CD14-positive monocyte (primary cell): ENCODE data around the gene FGF19. TPM values are rescaled to one million over a fixed set of nuclear protein-coding genes. Genes with fewer than 3 reads are reported as not detected.

Experiments used
- DNase-seq, 3 donors: peaks; one replicate each; pipeline ENCODE4 v3.0.0-alpha.2; 2011 to 2022
- H2AFZ ChIP-seq: 2 replicates; pipeline ENCODE4 v1.6.0; 2012; ENCODE audit warnings: mild to moderate bottlenecking, low read depth, low read length, inconsistent platforms; ENCODE audit not compliant: insufficient read depth, poor library complexity, severe bottlenecking
- H3K27ac ChIP-seq, 2 donors: 1 replicate in 1 of 2; 2 replicates in 1 of 2; pipeline ENCODE4 v1.5.1; 2012 to 2013; ENCODE audit warnings: low read length in 2 of 2, control low read depth in 1 of 2, inconsistent platforms in 1 of 2, low read depth in 1 of 2, mild to moderate bottlenecking in 1 of 2
- H3K27me3 ChIP-seq, 2 donors: one replicate each; pipeline versions ENCODE4 v1.6.0 to v1.6.1; 2011 to 2013; ENCODE audit warnings: low read length in 2 of 2; ENCODE audit not compliant: control insufficient read depth in 2 of 2, insufficient read depth in 2 of 2
- H3K36me3 ChIP-seq, 2 donors: replicated peaks in 1 of 2; 1 replicate in 1 of 2; 2 replicates in 1 of 2; pipeline versions ENCODE4 v1.5.1 to v1.6.1; 2012 to 2013; ENCODE audit warnings: low read length in 2 of 2, control low read depth in 1 of 2, inconsistent platforms in 1 of 2, mild to moderate bottlenecking in 1 of 2; ENCODE audit not compliant: insufficient read depth in 2 of 2, control insufficient read depth in 1 of 2
- H3K4me1 ChIP-seq, 2 donors: 1 replicate in 1 of 2; 2 replicates in 1 of 2; pipeline versions ENCODE4 v1.5.1 to v1.6.1; 2012 to 2013; ENCODE audit warnings: low read length in 2 of 2, control low read depth in 1 of 2, inconsistent platforms in 1 of 2, mild to moderate bottlenecking in 1 of 2, moderate library complexity in 1 of 2; ENCODE audit not compliant: insufficient read depth in 2 of 2, control insufficient read depth in 1 of 2
- H3K4me2 ChIP-seq: replicated peaks from 2 replicates; pipeline ENCODE3; 2012; ENCODE audit warnings: low read length, moderate library complexity, mild to moderate bottlenecking; ENCODE audit not compliant: poor library complexity, severe bottlenecking; ENCODE audit errors: extremely low read depth
- H3K4me3 ChIP-seq, 3 experiments: fragments of 200-600 bp in 1 of 3; sonication (generic) in 1 of 3; replicated peaks in 1 of 3; 1 replicate in 2 of 3; 2 replicates in 1 of 3; pipeline ENCODE4 v1.5.1; 2011 to 2013; ENCODE audit warnings: low read length in 3 of 3, mild to moderate bottlenecking in 3 of 3, control low read depth in 2 of 3, low read depth in 2 of 3, inconsistent platforms in 1 of 3, moderate library complexity in 1 of 3
- H3K79me2 ChIP-seq: 2 replicates; pipeline ENCODE4 v1.6.0; 2012; ENCODE audit warnings: mild to moderate bottlenecking, control low read depth, inconsistent platforms, low read length, moderate library complexity; ENCODE audit not compliant: insufficient read depth
- H3K9ac ChIP-seq: 2 replicates; pipeline ENCODE4 v1.6.0; 2017; ENCODE audit warnings: low read length, mild to moderate bottlenecking; ENCODE audit not compliant: insufficient read depth, poor library complexity, severe bottlenecking
- H3K9me3 ChIP-seq, 2 donors: replicated peaks in 1 of 2; 1 replicate in 1 of 2; 2 replicates in 1 of 2; pipeline versions ENCODE4 v1.5.1 to v1.6.1; 2012 to 2013; ENCODE audit warnings: low read length in 2 of 2, control low read depth in 1 of 2; ENCODE audit not compliant: control insufficient read depth in 1 of 2, insufficient read depth in 1 of 2
- H4K20me1 ChIP-seq: 2 replicates; pipeline ENCODE4 v1.6.0; 2012; ENCODE audit warnings: mild to moderate bottlenecking, low read length, control low read depth, moderate library complexity; ENCODE audit not compliant: insufficient read depth
- H3K27ac Mint-ChIP-seq, 7 donors: one replicate each; pipeline ENCODE4 v1.8.0; 2020; ENCODE audit warnings: mild to moderate bottlenecking in 7 of 7, mixed read lengths in 7 of 7, moderate library complexity in 6 of 7, inconsistent platforms in 2 of 7
- H3K27me3 Mint-ChIP-seq, 3 donors: one replicate each; pipeline ENCODE4 v1.8.0; 2021 to 2022; ENCODE audit warnings: low read depth in 3 of 3, mild to moderate bottlenecking in 3 of 3, mixed read lengths in 3 of 3, moderate library complexity in 3 of 3, inconsistent platforms in 1 of 3
- H3K36me3 Mint-ChIP-seq, 2 donors: one replicate each; pipeline ENCODE4 v1.8.0; 2020; ENCODE audit warnings: mixed read lengths in 2 of 2, inconsistent platforms in 1 of 2, mild to moderate bottlenecking in 1 of 2
- H3K4me1 Mint-ChIP-seq: one replicate; pipeline ENCODE4 v1.8.0; 2020; ENCODE audit warnings: mild to moderate bottlenecking, mixed read lengths
- H3K4me3 Mint-ChIP-seq, 2 donors: one replicate each; pipeline ENCODE4 v1.8.0; 2020; ENCODE audit warnings: mild to moderate bottlenecking in 2 of 2, mixed read lengths in 2 of 2, moderate library complexity in 1 of 2
- H3K9me3 Mint-ChIP-seq, 7 donors: one replicate each; pipeline ENCODE4 v1.8.0; 2020 to 2022; ENCODE audit warnings: mixed read lengths in 7 of 7, mild to moderate bottlenecking in 6 of 7, moderate library complexity in 6 of 7, inconsistent platforms in 2 of 7
- CTCF ChIP-seq: fragments of 200-600 bp; IDR thresholded peaks from one replicate; pipeline ENCODE4 v1.8.0; 2022; ENCODE audit warnings: antibody characterized with exemption, mild to moderate bottlenecking
- WGBS: methylation state at CpG from one replicate; pipeline ENCODE4 v1.1.5; 2013; ENCODE audit warnings: missing lambda C conversion rate; ENCODE audit not compliant: insufficient coverage; 5-methylcytosine and 5-hydroxymethylcytosine counted together
- intact Hi-C, 2 donors: fragments of 100-400 bp; cut with micrococcal nuclease; formaldehyde crosslinking; loops; one replicate each; pipeline versions ENCODE4 v1.15.0 to v1.15.1; 2023
- polyA plus RNA-seq, 3 donors: library from polyadenylated mRNA; depleted of rRNA in 1 of 3; unstranded in 2 of 3; stranded (reverse) in 1 of 3; fragments of 300-500 nt in 2 of 3; fragments of >200 nt in 1 of 3; fragmentation: Illumina TruSeq in 2 of 3; gene quantifications; 1 replicate in 2 of 3; 2 replicates in 1 of 3; pipeline ENCODE4 v1.2.3, GENCODE V29; 2012 to 2021

The FGF19 gene
- polyA plus RNA-seq, 3 donors = not detected

- Histone ChIP-seq H3K27ac (no peak overlapping the region), H3K9me3 (no peaks in the 10 kb centered on the region), H3K4me1 (no peaks in the 10 kb centered on the region), H3K9ac (no peak overlapping the region), H4K20me1 (no peaks in the 10 kb centered on the region), H3K36me3 (no peaks in the 10 kb centered on the region), H3K4me3 (no peak overlapping the region), H2AFZ (no peak overlapping the region), H3K4me2 (no peak overlapping the region), H3K27me3 (peaks cover 26 to 40% of the 10 kb centered on the region in 2 donors), H3K79me2 (no peaks in the 10 kb centered on the region)
- Mint-ChIP-seq H3K36me3 (no peaks in the 10 kb centered on the region), H3K4me1 (no peaks in the 10 kb centered on the region), H3K4me3 (no peak overlapping the region), H3K27me3 (peaks cover 32 to 60% (median 46%) of the 10 kb centered on the region in 3 donors), H3K9me3 (peaks cover 0 to 4% (median 0%) of the 10 kb centered on the region in 7 donors), H3K27ac (no peak overlapping the region)
- intact Hi-C loops = no loop called here
- TF ChIP-seq CTCF = no peak
- no peak for DNase-seq
- WGBS = 100% methylated on average over 1 of the region's 2 CpGs
Observed at GRCh38 chr11:69698362-69698761, 5.5 kb downstream of the FGF19 start.

GRCh38 chr11:69697861-69698260 lies 6.0 kb downstream of the FGF19 start:
- Histone ChIP-seq H3K27me3 (peaks cover 22 to 35% of the 10 kb centered on the region in 2 donors), H3K4me2 (no peak overlapping the region), H2AFZ (no peak overlapping the region), H3K4me1 (no peaks in the 10 kb centered on the region), H3K27ac (no peak overlapping the region), H3K4me3 (no peak overlapping the region), H3K9ac (no peak overlapping the region), H3K9me3 (no peaks in the 10 kb centered on the region), H4K20me1 (no peaks in the 10 kb centered on the region), H3K36me3 (no peaks in the 10 kb centered on the region), H3K79me2 (no peaks in the 10 kb centered on the region)
- TF ChIP-seq CTCF = no peak
- H3K36me3 Mint-ChIP-seq = no peaks in the 10 kb centered on the region
- H3K27ac Mint-ChIP-seq = no peak overlapping the region
- peaks cover 0 to 7% (median 1%) of the 10 kb centered on the region in 7 donors for H3K9me3 Mint-ChIP-seq
- H3K4me1 Mint-ChIP-seq = no peaks in the 10 kb centered on the region
- WGBS = 88% methylated on average over 4 of the region's 10 CpGs
- no peak overlapping the region for H3K4me3 Mint-ChIP-seq
- intact Hi-C loops = no loop called here
- peaks cover 27 to 59% (median 41%) of the 10 kb centered on the region in 3 donors for H3K27me3 Mint-ChIP-seq
- DNase-seq = no peak
